ENCODE measurements around the gene MAN1A2.
"Not testable (repeated sequence)": the region's sequence is repeated elsewhere in the genome, so short reads cannot be mapped to it uniquely, and the experiment has no call there.

Gene MAN1A2

GRCh38 chr1:117396636-117397035 lies 29.4 kb downstream of the MAN1A2 start:
- in situ Hi-C loops (cut with MboI; ENCODE audit: low sequenced_read_pairs), result no loop called here

GRCh38 chr1:117398957-117399356 lies 31.7 kb downstream of the MAN1A2 start:
- in situ Hi-C loops (cut with MboI; ENCODE audit: low sequenced_read_pairs), result no loop called here

GRCh38 chr1:117401761-117402160 lies 34.5 kb downstream of the MAN1A2 start:
- in situ Hi-C loops (cut with MboI; ENCODE audit: low sequenced_read_pairs), result no loop called here

GRCh38 chr1:117403597-117403996 lies 36.3 kb downstream of the MAN1A2 start:
- in situ Hi-C loops (cut with MboI; ENCODE audit: low sequenced_read_pairs), result no loop called here

GRCh38 chr1:117405042-117405441 lies 37.8 kb downstream of the MAN1A2 start:
- in situ Hi-C loops (cut with MboI; ENCODE audit: low sequenced_read_pairs), result no loop called here

GRCh38 chr1:117412472-117412871 lies 45.2 kb downstream of the MAN1A2 start:
- in situ Hi-C loops (cut with MboI; ENCODE audit: low sequenced_read_pairs), result no loop called here

- in situ Hi-C loops (cut with MboI; ENCODE audit: low sequenced_read_pairs), result no loop called here
Measured at GRCh38 chr1:117413412-117413811, 46.2 kb downstream of the MAN1A2 start.

- in situ Hi-C loops (cut with MboI; ENCODE audit: low sequenced_read_pairs), result no loop called here
Measured at GRCh38 chr1:117414943-117415342, 47.7 kb downstream of the MAN1A2 start.

GRCh38 chr1:117416004-117416403 lies 48.8 kb downstream of the MAN1A2 start:
- in situ Hi-C loops (cut with MboI; ENCODE audit: low sequenced_read_pairs), result no loop called here

- in situ Hi-C loops (cut with MboI; ENCODE audit: low sequenced_read_pairs), result no loop called here
Measured at GRCh38 chr1:117416546-117417125, 49.4 kb downstream of the MAN1A2 start.

GRCh38 chr1:117425050-117425734 lies 57.9 kb downstream of the MAN1A2 start:
- in situ Hi-C loops (cut with MboI; ENCODE audit: low sequenced_read_pairs), result no loop called here

GRCh38 chr1:117427297-117427696 lies 60.0 kb downstream of the MAN1A2 start:
- in situ Hi-C loops (cut with MboI; ENCODE audit: low sequenced_read_pairs), result no loop called here

GRCh38 chr1:117433943-117434342 lies 66.7 kb downstream of the MAN1A2 start:
- in situ Hi-C loops (cut with MboI; ENCODE audit: low sequenced_read_pairs), result no loop called here

- in situ Hi-C loops (cut with MboI; ENCODE audit: low sequenced_read_pairs), result no loop called here
Measured at GRCh38 chr1:117436513-117436912, 69.3 kb downstream of the MAN1A2 start.

GRCh38 chr1:117447661-117448060 lies 80.4 kb downstream of the MAN1A2 start:
- in situ Hi-C loops (cut with MboI; ENCODE audit: low sequenced_read_pairs), result no loop called here

- in situ Hi-C loops (cut with MboI; ENCODE audit: low sequenced_read_pairs), result no loop called here
Measured at GRCh38 chr1:117452216-117452615, 85.0 kb downstream of the MAN1A2 start.

- in situ Hi-C loops (cut with MboI; ENCODE audit: low sequenced_read_pairs), result no loop called here
Measured at GRCh38 chr1:117453958-117454357, 86.7 kb downstream of the MAN1A2 start.

- in situ Hi-C loops (cut with MboI; ENCODE audit: low sequenced_read_pairs), result not testable (repeated sequence)
Measured at GRCh38 chr1:117458410-117458809, 91.2 kb downstream of the MAN1A2 start.

- in situ Hi-C loops (cut with MboI; ENCODE audit: low sequenced_read_pairs), result no loop called here
Measured at GRCh38 chr1:117466761-117467160, 99.5 kb downstream of the MAN1A2 start.

- in situ Hi-C loops (cut with MboI; ENCODE audit: low sequenced_read_pairs), result no loop called here
Measured at GRCh38 chr1:117467336-117467735, 100.1 kb downstream of the MAN1A2 start.

GRCh38 chr1:117473063-117473462 lies 105.8 kb downstream of the MAN1A2 start:
- in situ Hi-C loops (cut with MboI; ENCODE audit: low sequenced_read_pairs), result no loop called here

GRCh38 chr1:117475495-117475894 lies 108.2 kb downstream of the MAN1A2 start:
- in situ Hi-C loops (cut with MboI; ENCODE audit: low sequenced_read_pairs), result not testable (repeated sequence)

GRCh38 chr1:117479086-117479485 lies 111.8 kb downstream of the MAN1A2 start:
- in situ Hi-C loops (cut with MboI; ENCODE audit: low sequenced_read_pairs), result no loop called here
